ENCODE results near the gene NFKBIZ. TPM values are rescaled to one million over a fixed set of nuclear protein-coding genes. Genes with fewer than 3 reads are reported as not detected.
"Not testable (repeated sequence)": the region's sequence is repeated elsewhere in the genome, so short reads cannot be mapped to it uniquely, and the experiment has no call there.

Gene NFKBIZ
- total RNA-seq, 2 donors from 2014 or later = 206 to 225 TPM

GRCh38 chr3:101879102-101879501 lies 29.8 kb downstream of the NFKBIZ start:
- ATAC-seq (ENCODE audit: insufficient number of reproducible peaks, low FRiP score, low read depth) = no peak
- H3K27ac ChIP-seq = no peak overlapping the region
- H3K9me3 ChIP-seq = no peaks in the 10 kb centered on the region
- H3K4me1 ChIP-seq (ENCODE audit: control insufficient read depth in 1 of 2, low read depth in 2 of 2) = no peaks in the 10 kb centered on the region
- H3K4me3 ChIP-seq = no peak overlapping the region
- TF ChIP-seq, protein P1, sequence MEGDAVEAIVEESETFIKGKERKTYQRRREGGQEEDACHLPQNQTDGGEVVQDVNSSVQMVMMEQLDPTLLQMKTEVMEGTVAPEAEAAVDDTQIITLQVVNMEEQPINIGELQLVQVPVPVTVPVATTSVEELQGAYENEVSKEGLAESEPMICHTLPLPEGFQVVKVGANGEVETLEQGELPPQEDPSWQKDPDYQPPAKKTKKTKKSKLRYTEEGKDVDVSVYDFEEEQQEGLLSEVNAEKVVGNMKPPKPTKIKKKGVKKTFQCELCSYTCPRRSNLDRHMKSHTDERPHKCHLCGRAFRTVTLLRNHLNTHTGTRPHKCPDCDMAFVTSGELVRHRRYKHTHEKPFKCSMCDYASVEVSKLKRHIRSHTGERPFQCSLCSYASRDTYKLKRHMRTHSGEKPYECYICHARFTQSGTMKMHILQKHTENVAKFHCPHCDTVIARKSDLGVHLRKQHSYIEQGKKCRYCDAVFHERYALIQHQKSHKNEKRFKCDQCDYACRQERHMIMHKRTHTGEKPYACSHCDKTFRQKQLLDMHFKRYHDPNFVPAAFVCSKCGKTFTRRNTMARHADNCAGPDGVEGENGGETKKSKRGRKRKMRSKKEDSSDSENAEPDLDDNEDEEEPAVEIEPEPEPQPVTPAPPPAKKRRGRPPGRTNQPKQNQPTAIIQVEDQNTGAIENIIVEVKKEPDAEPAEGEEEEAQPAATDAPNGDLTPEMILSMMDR (IDR thresholded peaks at IDR 0.05) = no peak
- H3K27me3 ChIP-seq (replicated peaks; ENCODE audit: insufficient read depth) = no peaks in the 10 kb centered on the region
- no peak for DNase-seq (ENCODE audit: low spot score)
- no peaks in the 10 kb centered on the region for H3K36me3 ChIP-seq

GRCh38 chr3:101879623-101880284 lies 30.4 kb downstream of the NFKBIZ start:
- no peak for ATAC-seq (ENCODE audit: insufficient number of reproducible peaks, low FRiP score, low read depth)
- no peaks in the 10 kb centered on the region for H3K9me3 ChIP-seq
- no peaks in the 10 kb centered on the region for H3K27me3 ChIP-seq (replicated peaks; ENCODE audit: insufficient read depth)
- H3K36me3 ChIP-seq = no peaks in the 10 kb centered on the region
- no peak overlapping the region for H3K4me3 ChIP-seq
- no peak overlapping the region for H3K27ac ChIP-seq
- no peaks in the 10 kb centered on the region for H3K4me1 ChIP-seq (ENCODE audit: control insufficient read depth in 1 of 2, low read depth in 2 of 2)
- TF ChIP-seq, protein P1 (IDR thresholded peaks at IDR 0.05) = no peak
- DNase-seq (ENCODE audit: low spot score) = no peak

- Histone ChIP-seq H3K9me3 (no peaks in the 10 kb centered on the region), H3K4me1 (ENCODE audit: control insufficient read depth in 1 of 2, low read depth in 2 of 2) (peaks cover 6 to 17% of the 10 kb centered on the region in 2 donors), H3K27me3 (replicated peaks; ENCODE audit: insufficient read depth) (no peaks in the 10 kb centered on the region), H3K4me3 (no peak overlapping the region), H3K36me3 (no peaks in the 10 kb centered on the region), H3K27ac (no peak overlapping the region)
- TF ChIP-seq, protein P1 (IDR thresholded peaks at IDR 0.05) = no peak
- ATAC-seq (ENCODE audit: insufficient number of reproducible peaks, low FRiP score, low read depth) (no peak), DNase-seq (ENCODE audit: low spot score) (no peak)
Measured at GRCh38 chr3:101884776-101885175, 35.5 kb downstream of the NFKBIZ start.

- not testable (repeated sequence) for H3K4me3 ChIP-seq; H3K27me3 ChIP-seq (replicated peaks; ENCODE audit: insufficient read depth); ATAC-seq (ENCODE audit: insufficient number of reproducible peaks, low FRiP score, low read depth); H3K36me3 ChIP-seq; H3K27ac ChIP-seq; H3K9me3 ChIP-seq; DNase-seq (ENCODE audit: low spot score)
- H3K4me1 ChIP-seq (ENCODE audit: control insufficient read depth in 1 of 2, low read depth in 2 of 2) = peaks cover 6 to 26% of the 10 kb centered on the region in 2 donors
Measured at GRCh38 chr3:101885584-101885983, 36.3 kb downstream of the NFKBIZ start.

DNA sequence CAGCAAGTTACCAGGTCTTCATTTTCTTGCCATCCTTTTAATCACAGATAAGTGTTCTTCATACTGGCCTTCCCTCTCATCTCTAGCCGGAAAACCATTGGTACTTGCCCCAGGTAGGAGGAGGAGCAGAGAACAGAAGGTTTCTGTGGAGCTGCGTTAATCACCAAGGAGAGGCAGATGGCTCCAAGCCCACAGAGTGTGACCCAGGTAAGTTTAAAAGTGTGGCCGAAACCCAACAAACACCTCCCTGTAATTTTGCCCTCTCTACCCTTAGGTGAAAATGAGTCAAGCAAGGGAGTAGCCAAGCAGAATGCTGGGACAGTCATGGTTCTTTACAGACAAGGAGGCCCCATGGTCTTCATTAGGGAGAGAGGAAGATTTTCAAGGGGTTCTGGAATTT lies 37.3 kb downstream of the NFKBIZ start:
- H3K4me1 ChIP-seq (ENCODE audit: control insufficient read depth in 1 of 2, low read depth in 2 of 2) = peaks cover 6 to 26% of the 10 kb centered on the region in 2 donors
- DNase-seq (ENCODE audit: low spot score) (no peak), ATAC-seq (ENCODE audit: insufficient number of reproducible peaks, low FRiP score, low read depth) (no peak)
- H3K4me3 ChIP-seq = no peak overlapping the region
- H3K9me3 ChIP-seq = no peaks in the 10 kb centered on the region
- H3K36me3 ChIP-seq = no peaks in the 10 kb centered on the region
- no peaks in the 10 kb centered on the region for H3K27me3 ChIP-seq (replicated peaks; ENCODE audit: insufficient read depth)
- no peak overlapping the region for H3K27ac ChIP-seq
- TF ChIP-seq, protein P1 (IDR thresholded peaks at IDR 0.05) = no peak

DNA sequence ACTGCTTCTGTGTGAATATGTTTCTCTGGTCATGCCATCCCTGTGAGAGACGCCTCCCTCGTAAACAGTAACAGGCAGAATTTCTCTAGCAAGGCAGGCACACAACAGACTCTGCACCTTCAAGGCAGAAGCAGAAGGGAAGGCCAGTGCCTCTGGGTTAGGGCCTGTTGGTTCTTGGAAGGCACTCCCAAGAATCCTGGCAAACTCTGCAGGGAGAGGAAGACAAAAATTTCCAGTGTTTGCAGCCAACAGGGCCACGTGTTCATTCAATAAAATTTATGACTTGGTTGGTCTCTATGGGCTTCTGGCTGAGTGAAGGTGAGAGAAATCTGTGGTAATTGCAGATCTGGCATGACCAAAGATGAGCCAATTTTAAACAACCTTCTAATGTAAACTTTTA lies 39.3 kb downstream of the NFKBIZ start:
- Histone ChIP-seq H3K36me3 (no peaks in the 10 kb centered on the region), H3K9me3 (no peaks in the 10 kb centered on the region), H3K4me3 (no peak overlapping the region), H3K4me1 (ENCODE audit: control insufficient read depth in 1 of 2, low read depth in 2 of 2) (peaks cover 6 to 26% of the 10 kb centered on the region in 2 donors), H3K27ac (peak overlapping the region in 1 of 2 donors; percentile 3), H3K27me3 (replicated peaks; ENCODE audit: insufficient read depth) (no peaks in the 10 kb centered on the region)
- ATAC-seq (ENCODE audit: insufficient number of reproducible peaks, low FRiP score, low read depth) (no peak), DNase-seq (ENCODE audit: low spot score) (no peak)
- TF ChIP-seq, protein P1 (IDR thresholded peaks at IDR 0.05) = no peak

Data from thoracic aorta (tissue), 2 donors.